GM23338 (cell line): ENCODE measurements around the gene PSMD2. TPM values are rescaled to one million over a fixed set of nuclear protein-coding genes. Genes with fewer than 3 reads are reported as not detected.

Experiments used
- ATAC-seq: fragments of 200-7000 bp; cut with Tn5 transposase; 3 replicates; pipeline ENCODE4 v1.9.1; 2020
- DNase-seq: peaks from one replicate; pipeline ENCODE4 v3.0.0-alpha.2; 2015; ENCODE audit warnings: low spot score
- H2AFZ ChIP-seq: fragments of 200-600 bp; sonication (generic); 2 replicates; pipeline ENCODE4 v1.8.0; 2016; ENCODE audit warnings: antibody characterized with exemption, mild to moderate bottlenecking, moderate library complexity
- H3F3A ChIP-seq: fragments of 200-600 bp; sonication (generic); replicated peaks from 2 replicates; pipeline ENCODE4 v1.8.0; 2017; ENCODE audit warnings: antibody characterized with exemption, mixed run types, low read depth
- H3K27ac ChIP-seq: fragments of 200-600 bp; sonication (generic); 2 replicates; pipeline ENCODE4 v1.6.1; 2016; ENCODE audit warnings: low read depth
- H3K27me3 ChIP-seq: fragments of 200-600 bp; sonication (generic); 2 replicates; pipeline ENCODE4 v1.8.0; 2016; ENCODE audit warnings: mild to moderate bottlenecking, mixed run types, moderate library complexity; ENCODE audit not compliant: insufficient read depth
- H3K36me3 ChIP-seq: fragments of 200-600 bp; sonication (generic); 2 replicates; pipeline ENCODE4 v1.8.0; 2016; ENCODE audit warnings: mild to moderate bottlenecking; ENCODE audit not compliant: insufficient read depth
- H3K4me1 ChIP-seq: fragments of 200-600 bp; sonication (generic); 2 replicates; pipeline ENCODE4 v1.8.0; 2016; ENCODE audit warnings: mild to moderate bottlenecking, moderate library complexity; ENCODE audit not compliant: insufficient read depth
- H3K4me2 ChIP-seq: fragments of 200-600 bp; sonication (generic); 2 replicates; pipeline ENCODE4 v1.7.1; 2017; ENCODE audit warnings: mixed run types
- H3K4me3 ChIP-seq: fragments of 200-600 bp; sonication (generic); 2 replicates; pipeline ENCODE4 v1.6.1; 2016; ENCODE audit warnings: mixed run types
- H3K79me2 ChIP-seq: fragments of 200-600 bp; sonication (generic); replicated peaks from 2 replicates; pipeline ENCODE4 v1.8.0; 2017; ENCODE audit warnings: mild to moderate bottlenecking; ENCODE audit not compliant: insufficient read depth
- H3K9me2 ChIP-seq: fragments of 200-600 bp; sonication (generic); 2 replicates; pipeline ENCODE4 v1.8.0; 2017; ENCODE audit not compliant: insufficient read depth
- H4K20me1 ChIP-seq: fragments of 200-600 bp; sonication (generic); replicated peaks from 2 replicates; pipeline ENCODE4 v1.8.0; 2017; ENCODE audit warnings: mild to moderate bottlenecking; ENCODE audit not compliant: insufficient read depth
- H3K27ac Mint-ChIP-seq: 2 replicates; pipeline ENCODE4 v1.8.0; 2020; ENCODE audit warnings: inconsistent platforms, mild to moderate bottlenecking, moderate library complexity, mixed read lengths
- H3K27me3 Mint-ChIP-seq: 3 replicates; pipeline ENCODE4 v1.8.0; 2022; ENCODE audit warnings: low read depth, mild to moderate bottlenecking, moderate library complexity, mixed read lengths, inconsistent platforms; ENCODE audit not compliant: insufficient read depth, poor library complexity
- H3K36me3 Mint-ChIP-seq: 3 replicates; pipeline ENCODE4 v1.8.0; 2021; ENCODE audit warnings: low read depth, mild to moderate bottlenecking, inconsistent platforms, moderate library complexity, mixed read lengths
- H3K4me1 Mint-ChIP-seq: 3 replicates; pipeline ENCODE4 v1.8.0; 2020; ENCODE audit warnings: mild to moderate bottlenecking, inconsistent platforms, mixed read lengths
- H3K4me3 Mint-ChIP-seq: 3 replicates; pipeline ENCODE4 v1.8.0; 2021; ENCODE audit warnings: moderate library complexity, mild to moderate bottlenecking, inconsistent platforms, mixed read lengths
- H3K9me3 Mint-ChIP-seq: 3 replicates; pipeline ENCODE4 v1.8.0; 2020; ENCODE audit warnings: moderate library complexity, mild to moderate bottlenecking, inconsistent platforms, mixed read lengths
- CREB1 ChIP-seq: fragments of 250-450 bp; sonication (Bioruptor Pico); IDR thresholded peaks from 2 replicates; pipeline ENCODE4 v1.5.0; 2020; ENCODE audit warnings: low read depth, mild to moderate bottlenecking, moderate library complexity
- EZH2 ChIP-seq: fragments of 200-600 bp; sonication (generic); IDR thresholded peaks from one replicate; pipeline ENCODE4 v1.8.0; 2017; ENCODE audit warnings: antibody characterized with exemption, mild to moderate bottlenecking, low read depth; ENCODE audit not compliant: unreplicated experiment
- EZH2phosphoT487 ChIP-seq: fragments of 200-600 bp; sonication (generic); IDR thresholded peaks from one replicate; pipeline ENCODE4 v1.8.1; 2018; ENCODE audit warnings: antibody characterized with exemption; ENCODE audit not compliant: unreplicated experiment
- JUNB ChIP-seq: IDR thresholded peaks from one replicate; pipeline ENCODE4 v1.6.1; 2016; ENCODE audit warnings: antibody characterized with exemption; ENCODE audit not compliant: unreplicated experiment
- NANOG ChIP-seq: IDR thresholded peaks from 2 replicates; pipeline ENCODE4 v1.6.1; 2016; ENCODE audit warnings: antibody characterized with exemption, borderline replicate concordance
- REST ChIP-seq: IDR thresholded peaks from one replicate; pipeline ENCODE4 v1.6.1; 2018; ENCODE audit warnings: antibody characterized with exemption; ENCODE audit not compliant: unreplicated experiment
- ZNF331 ChIP-seq: fragments of 250-450 bp; sonication (Bioruptor Pico); IDR thresholded peaks from 2 replicates; pipeline ENCODE4 v1.5.0; 2020; ENCODE audit warnings: low read depth, mild to moderate bottlenecking, moderate library complexity
- ZNF462 ChIP-seq: fragments of 250-450 bp; sonication (Bioruptor Pico); IDR thresholded peaks from 2 replicates; pipeline ENCODE4 v1.5.0; 2020; ENCODE audit warnings: mild to moderate bottlenecking, moderate library complexity
- polyA plus RNA-seq: library from polyadenylated mRNA; unstranded; fragments of >200 nt; fragmentation: Nextera tagmentation; extraction: Ambion mirVana; gene quantifications from 2 replicates; pipeline ENCODE4 v1.2.1, GENCODE V29; 2016
- total RNA-seq: library from RNA; depleted of rRNA; stranded (reverse); fragments of >200 nt; shearing (Covaris generic); gene quantifications from 2 replicates; pipeline ENCODE4 v1.2.3, GENCODE V29; 2014

The PSMD2 gene
- total and polyA plus RNA-seq, 2 experiments from 2014 or later: 117 to 507 TPM

- TF ChIP-seq ZNF331 (no peak), JUNB (no peak), REST (no peak), ZNF462 (no peak), NANOG (no peak), EZH2phosphoT487 (no peak), CREB1 (CRISPR knock-in tag) (no peak), EZH2 (no peak)
- Histone ChIP-seq H3K4me1 (no peaks in the 10 kb centered on the region), H3K4me2 (no peak overlapping the region), H3K27me3 (no peaks in the 10 kb centered on the region), H3K9me2 (no peaks in the 10 kb centered on the region), H3F3A (peaks cover 12% of the 10 kb centered on the region; the same call in 1 of the 2 replicates), H3K27ac (no peak overlapping the region), H2AFZ (no peak overlapping the region), H3K4me3 (no peak overlapping the region), H4K20me1 (peaks cover 21% of the 10 kb centered on the region; the same call in 1 of the 2 replicates), H3K36me3 (peaks cover 51% of the 10 kb centered on the region), H3K79me2 (peaks cover 18% of the 10 kb centered on the region)
- no peak overlapping the region for H3K27ac Mint-ChIP-seq
- H3K36me3 Mint-ChIP-seq: peaks cover 89% of the 10 kb centered on the region
- DNase-seq: no peak
- no peak for ATAC-seq
- no peak overlapping the region for H3K4me3 Mint-ChIP-seq
- peaks cover 10% of the 10 kb centered on the region for H3K27me3 Mint-ChIP-seq
- H3K4me1 Mint-ChIP-seq: no peaks in the 10 kb centered on the region
- H3K9me3 Mint-ChIP-seq: no peaks in the 10 kb centered on the region
Observed at GRCh38 chr3:184306341-184306972, 7.4 kb downstream of the PSMD2 start.
